Naive thymus-derived CD8-positive, alpha-beta T cell (primary cell): ENCODE measurements around the gene CTNNBL1. TPM values are rescaled to one million over a fixed set of nuclear protein-coding genes. Genes with fewer than 3 reads are reported as not detected.
"Not testable (repeated sequence)": the region's sequence is repeated elsewhere in the genome, so short reads cannot be mapped to it uniquely, and the experiment has no call there.

Experiments used
- ATAC-seq, 2 donors: fragments of 150-1000 bp; cut with Tn5 transposase in 1 of 2; sonication (Bioruptor Pico), chemical (Tn5 transposase) in 1 of 2; 1 replicate in 1 of 2; 2 replicates in 1 of 2; pipeline ENCODE4 v1.10.0; 2021; ENCODE audit warnings: mild to moderate bottlenecking in 2 of 2, moderate library complexity in 2 of 2
- POLR2A ChIA-PET: fragments of 350-600 bp; sonication (Branson Sonifier 250); formaldehyde crosslinking; loops from one replicate; lab custom pipeline; 2021; ENCODE audit warnings: antibody characterized with exemption; lab: Charles Lee
- DNase-seq, 10 donors: peaks; one replicate each; pipeline versions ENCODE4 v3.0.0 to v3.0.0-alpha.2; 2020 to 2022
- H3K27ac Mint-ChIP-seq, 10 donors: one replicate each; pipeline ENCODE4 v1.8.0; 2020 to 2022; ENCODE audit warnings: mild to moderate bottlenecking in 10 of 10, mixed read lengths in 10 of 10, moderate library complexity in 4 of 10, inconsistent platforms in 1 of 10
- H3K27me3 Mint-ChIP-seq, 5 donors: one replicate each; pipeline ENCODE4 v1.8.0; 2021 to 2022; ENCODE audit warnings: mixed read lengths in 5 of 5
- H3K36me3 Mint-ChIP-seq, 3 donors: one replicate each; pipeline ENCODE4 v1.8.0; 2020 to 2022; ENCODE audit warnings: mixed read lengths in 3 of 3, mild to moderate bottlenecking in 2 of 3, inconsistent platforms in 1 of 3
- H3K4me1 Mint-ChIP-seq, 4 donors: one replicate each; pipeline ENCODE4 v1.8.0; 2021 to 2022; ENCODE audit warnings: mixed read lengths in 4 of 4
- H3K4me3 Mint-ChIP-seq, 10 donors: one replicate each; pipeline ENCODE4 v1.8.0; 2020 to 2022; ENCODE audit warnings: mild to moderate bottlenecking in 10 of 10, mixed read lengths in 10 of 10, moderate library complexity in 6 of 10, inconsistent platforms in 1 of 10
- H3K9me3 Mint-ChIP-seq, 9 donors: one replicate each; pipeline ENCODE4 v1.8.0; 2020 to 2022; ENCODE audit warnings: mixed read lengths in 9 of 9, mild to moderate bottlenecking in 3 of 9, inconsistent platforms in 1 of 9, moderate library complexity in 1 of 9
- polyA plus RNA-seq, 3 donors: library from polyadenylated mRNA; unstranded; fragments of 300-500 nt; fragmentation: Illumina TruSeq; gene quantifications; one replicate each; pipeline ENCODE4 v1.2.3, GENCODE V29; 2021
- total RNA-seq, 8 experiments: library from RNA in 2 of 8; stranded (reverse) in 2 of 8; gene quantifications; one replicate each; pipeline ENCODE4 v1.2.3 and lab custom pipeline; 2021 to 2026

Gene CTNNBL1
- total RNA-seq (10 to 100 TPM; 46.9 to 47.5 TPM), polyA plus RNA-seq (10 to 100 TPM; 85.1 to 95.8 (median 90.3) TPM), total RNA-seq (lab: John Stamatoyannopoulos, UW) (34.5 to 65.0 (median 38.1) reads per million in 6 experiments)

DNA sequence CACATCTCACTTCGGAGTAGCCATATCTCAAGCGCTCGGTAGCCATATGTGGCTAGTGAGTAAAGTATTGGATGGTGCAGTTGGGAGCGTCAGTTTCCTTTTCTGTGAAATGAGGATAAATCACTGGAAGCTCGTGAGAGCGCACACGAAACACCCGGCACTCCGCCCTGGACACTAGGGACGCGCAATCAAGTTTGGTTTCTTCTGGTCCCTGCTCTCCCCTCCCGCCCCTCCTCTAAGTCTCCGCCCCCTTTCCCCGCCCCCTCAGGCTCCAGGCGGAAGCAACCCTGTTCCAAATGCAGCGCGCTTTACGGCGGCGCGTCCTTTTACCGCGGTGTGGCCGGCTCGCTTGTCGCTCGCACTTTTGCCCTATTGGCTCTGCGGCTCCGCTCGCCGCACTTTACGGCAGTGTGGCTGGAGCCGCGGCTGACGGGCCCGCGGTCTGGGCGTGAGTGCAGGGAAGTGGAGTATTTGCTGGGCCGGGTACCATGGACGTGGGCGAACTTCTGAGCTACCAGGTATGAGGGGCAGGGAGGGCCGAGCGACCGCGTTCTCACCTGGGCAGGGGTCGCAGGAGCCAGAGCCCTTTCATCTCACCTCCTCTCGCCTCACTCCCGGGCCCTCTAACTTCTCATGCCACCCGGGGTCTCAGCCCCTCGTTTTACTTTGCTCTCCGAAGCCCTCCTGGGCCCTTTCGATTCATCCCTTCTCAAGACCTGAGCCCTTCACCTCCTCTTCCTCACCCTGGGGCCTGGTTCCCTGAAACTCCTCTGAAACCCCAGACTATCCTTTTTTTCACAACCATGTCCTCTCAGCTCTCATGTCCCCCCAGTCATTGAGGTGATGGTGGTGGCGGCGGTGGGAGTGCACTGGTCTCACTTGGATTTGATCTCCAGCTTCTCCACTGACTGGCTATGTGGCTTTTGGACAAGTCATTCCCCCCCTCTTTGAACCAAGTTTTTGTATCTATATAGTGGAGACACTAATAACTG, at the start of gene CTNNBL1:
TSS of gene CTNNBL1 (plus strand) at position 396 of the 992 bp plus-strand sequence. CDS start at position 489, 93 bp downstream.
- H3K36me3 Mint-ChIP-seq = peaks cover 0 to 22% (median 0%) of the 10 kb centered on the region in 3 donors
- H3K4me1 Mint-ChIP-seq = peaks cover 22 to 44% (median 37%) of the 10 kb centered on the region in 4 donors
- H3K27ac Mint-ChIP-seq = peak within 1 kb of the TSS; percentile 86 to 98 (median 94)
- H3K27me3 Mint-ChIP-seq = peaks cover 4 to 23% (median 15%) of the 10 kb centered on the region in 5 donors
- DNase-seq (peak; percentile 90 to 97 (median 93)), ATAC-seq (peak; percentile 95 to 97)
- POLR2A ChIA-PET = no interaction called here
- H3K9me3 Mint-ChIP-seq = no peaks in the 10 kb centered on the region
- peak within 1 kb of the TSS; percentile 90 to 99 (median 97) for H3K4me3 Mint-ChIP-seq

GRCh38 chr20:37644605-37645004, 49.2 kb upstream of the CTNNBL1 start:
- no peak overlapping the region for H3K27ac Mint-ChIP-seq
- no peaks in the 10 kb centered on the region for H3K9me3 Mint-ChIP-seq
- POLR2A ChIA-PET = no interaction called here
- no peaks in the 10 kb centered on the region for H3K36me3 Mint-ChIP-seq
- ATAC-seq (no peak), DNase-seq (no peak)
- H3K27me3 Mint-ChIP-seq = peaks cover 30 to 76% (median 55%) of the 10 kb centered on the region in 5 donors
- H3K4me3 Mint-ChIP-seq = no peak overlapping the region
- H3K4me1 Mint-ChIP-seq = no peaks in the 10 kb centered on the region

DNA sequence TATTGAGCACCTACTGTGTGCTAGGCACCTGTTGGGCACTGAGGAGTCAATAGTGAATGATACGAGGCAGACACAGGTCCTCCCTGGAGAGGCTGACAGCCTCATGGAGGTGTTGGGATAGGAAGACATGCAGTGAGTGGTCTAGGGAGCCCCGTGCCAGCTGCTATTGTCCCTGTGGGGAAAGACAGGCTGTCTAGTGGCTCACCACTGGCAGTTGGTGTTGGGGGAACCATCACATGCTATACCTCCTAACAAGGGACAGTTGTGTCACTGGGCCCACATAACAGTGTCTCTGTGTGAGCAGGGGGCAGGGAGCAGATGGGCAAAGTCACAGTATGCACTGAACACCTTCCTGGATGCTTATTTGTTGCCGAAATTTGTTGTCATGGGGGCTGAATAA, 45.9 kb upstream of the CTNNBL1 start:
- no peaks in the 10 kb centered on the region for H3K4me1 Mint-ChIP-seq
- POLR2A ChIA-PET = no interaction called here
- no peak overlapping the region for H3K4me3 Mint-ChIP-seq
- no peak overlapping the region for H3K27ac Mint-ChIP-seq
- ATAC-seq (no peak), DNase-seq (no peak)
- no peaks in the 10 kb centered on the region for H3K9me3 Mint-ChIP-seq
- peaks cover 15 to 70% (median 38%) of the 10 kb centered on the region in 5 donors for H3K27me3 Mint-ChIP-seq
- no peaks in the 10 kb centered on the region for H3K36me3 Mint-ChIP-seq

DNA sequence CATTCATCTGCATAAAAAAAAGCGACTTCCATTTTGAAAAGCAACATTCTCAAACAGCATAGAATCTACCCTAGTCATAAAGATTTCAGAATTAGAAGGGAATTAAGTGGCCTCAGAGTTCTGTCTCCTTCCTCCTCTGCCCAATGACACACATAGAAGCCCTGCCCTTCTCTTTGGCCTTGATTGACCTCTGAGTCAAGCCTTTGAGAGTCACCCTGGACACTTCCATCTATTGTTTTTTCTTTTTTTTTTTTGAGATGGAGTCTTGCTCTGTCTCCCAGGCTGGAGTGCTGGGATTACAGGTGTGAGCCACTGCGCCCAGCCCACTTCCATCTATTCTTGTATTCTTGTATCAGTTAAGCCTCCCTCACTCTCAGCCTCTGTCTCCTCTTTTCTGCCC, 44.8 kb upstream of the CTNNBL1 start:
- no peaks in the 10 kb centered on the region for H3K9me3 Mint-ChIP-seq
- H3K36me3 Mint-ChIP-seq = no peaks in the 10 kb centered on the region
- H3K4me1 Mint-ChIP-seq = no peaks in the 10 kb centered on the region
- H3K4me3 Mint-ChIP-seq = no peak overlapping the region
- H3K27me3 Mint-ChIP-seq = peaks cover 13 to 61% (median 33%) of the 10 kb centered on the region in 5 donors
- no peak overlapping the region for H3K27ac Mint-ChIP-seq
- no peak for DNase-seq
- POLR2A ChIA-PET = no interaction called here
- ATAC-seq = no peak

DNA sequence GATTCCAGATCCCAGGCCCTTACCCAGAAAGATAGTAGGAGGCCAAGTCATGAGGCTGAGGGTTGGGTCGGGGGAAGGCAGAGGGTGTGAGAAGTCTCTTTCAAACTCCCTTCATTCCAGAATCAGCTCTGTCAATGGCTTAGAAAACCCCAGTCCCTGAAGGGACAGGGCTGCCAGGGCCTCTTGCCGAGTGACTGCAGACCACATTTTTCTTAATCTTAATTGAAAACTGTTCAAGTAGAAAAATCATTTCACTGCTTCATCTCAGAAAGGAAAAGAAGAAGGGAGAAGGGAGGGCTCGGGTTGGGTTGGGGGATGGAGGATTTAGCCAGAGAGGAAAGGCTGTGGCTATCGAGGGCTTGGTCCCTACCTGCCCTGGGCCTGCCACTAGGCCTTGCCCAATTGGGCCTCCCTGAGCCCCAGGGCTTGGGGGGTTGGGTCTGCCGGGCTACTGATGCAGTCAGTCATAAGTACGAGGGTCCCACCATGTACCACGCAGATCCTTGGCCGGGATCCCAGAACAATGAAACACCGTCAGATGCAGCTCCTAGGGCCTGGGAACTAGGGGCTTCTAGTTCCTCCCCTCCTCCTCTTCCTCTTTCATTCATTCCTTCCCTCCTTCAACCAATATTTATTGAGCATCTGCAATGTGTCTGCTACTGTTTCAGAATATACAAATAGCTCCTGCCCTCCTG, 44.0 kb upstream of the CTNNBL1 start:
- Mint-ChIP-seq H3K27me3 (peaks cover 11 to 58% (median 29%) of the 10 kb centered on the region in 5 donors), H3K27ac (peak overlapping the region in 1 of 10 donors; percentile 40), H3K9me3 (no peaks in the 10 kb centered on the region), H3K36me3 (no peaks in the 10 kb centered on the region), H3K4me1 (no peaks in the 10 kb centered on the region), H3K4me3 (no peak overlapping the region)
- no peak for ATAC-seq
- no peak for DNase-seq
- POLR2A ChIA-PET = no interaction called here

GRCh38 chr20:37650661-37651060, 43.2 kb upstream of the CTNNBL1 start:
- DNase-seq = no peak
- POLR2A ChIA-PET = no interaction called here
- no peaks in the 10 kb centered on the region for H3K4me1 Mint-ChIP-seq
- no peak for ATAC-seq
- no peak overlapping the region for H3K4me3 Mint-ChIP-seq
- H3K36me3 Mint-ChIP-seq = no peaks in the 10 kb centered on the region
- H3K27me3 Mint-ChIP-seq = peaks cover 6 to 50% (median 24%) of the 10 kb centered on the region in 5 donors
- H3K27ac Mint-ChIP-seq = no peak overlapping the region
- no peaks in the 10 kb centered on the region for H3K9me3 Mint-ChIP-seq

DNA sequence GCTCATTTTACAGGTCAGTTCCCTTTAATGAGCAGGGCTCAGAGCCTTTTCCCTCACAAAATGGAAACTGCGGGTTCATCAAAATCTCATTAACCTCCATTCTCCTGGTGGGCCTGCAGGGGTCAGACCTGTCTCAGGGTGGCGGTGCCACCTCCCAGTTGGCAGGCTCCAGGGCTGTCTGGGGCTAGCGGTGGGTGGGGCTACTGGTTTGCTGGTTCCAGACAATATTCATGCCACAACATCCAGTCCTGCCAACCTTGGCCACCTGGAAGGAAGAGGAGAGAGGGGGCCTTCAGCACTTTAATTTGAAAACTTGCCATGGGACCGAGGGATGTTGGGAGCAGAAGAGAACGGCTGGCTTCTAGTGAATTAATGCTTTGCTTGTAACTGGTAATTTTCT, 41.9 kb upstream of the CTNNBL1 start:
- no peaks in the 10 kb centered on the region for H3K36me3 Mint-ChIP-seq
- no peaks in the 10 kb centered on the region for H3K9me3 Mint-ChIP-seq
- peak in 3 of 10 donors; percentile 2 to 9 (median 9) for DNase-seq
- H3K4me3 Mint-ChIP-seq = no peak overlapping the region
- H3K4me1 Mint-ChIP-seq = no peaks in the 10 kb centered on the region
- H3K27ac Mint-ChIP-seq = peak overlapping the region in 1 of 10 donors; percentile 13
- peaks cover 9 to 52% (median 20%) of the 10 kb centered on the region in 5 donors for H3K27me3 Mint-ChIP-seq
- POLR2A ChIA-PET = no interaction called here
- peak in 1 of 2 donors; percentile 60 for ATAC-seq

- DNase-seq (no peak), ATAC-seq (no peak)
- Mint-ChIP-seq H3K4me1 (no peaks in the 10 kb centered on the region), H3K36me3 (no peaks in the 10 kb centered on the region), H3K4me3 (no peak overlapping the region), H3K27me3 (peaks cover 6 to 35% (median 13%) of the 10 kb centered on the region in 5 donors), H3K9me3 (no peaks in the 10 kb centered on the region), H3K27ac (no peak overlapping the region)
- POLR2A ChIA-PET = no interaction called here
Observed at GRCh38 chr20:37656945-37657344, 36.9 kb upstream of the CTNNBL1 start.

DNA sequence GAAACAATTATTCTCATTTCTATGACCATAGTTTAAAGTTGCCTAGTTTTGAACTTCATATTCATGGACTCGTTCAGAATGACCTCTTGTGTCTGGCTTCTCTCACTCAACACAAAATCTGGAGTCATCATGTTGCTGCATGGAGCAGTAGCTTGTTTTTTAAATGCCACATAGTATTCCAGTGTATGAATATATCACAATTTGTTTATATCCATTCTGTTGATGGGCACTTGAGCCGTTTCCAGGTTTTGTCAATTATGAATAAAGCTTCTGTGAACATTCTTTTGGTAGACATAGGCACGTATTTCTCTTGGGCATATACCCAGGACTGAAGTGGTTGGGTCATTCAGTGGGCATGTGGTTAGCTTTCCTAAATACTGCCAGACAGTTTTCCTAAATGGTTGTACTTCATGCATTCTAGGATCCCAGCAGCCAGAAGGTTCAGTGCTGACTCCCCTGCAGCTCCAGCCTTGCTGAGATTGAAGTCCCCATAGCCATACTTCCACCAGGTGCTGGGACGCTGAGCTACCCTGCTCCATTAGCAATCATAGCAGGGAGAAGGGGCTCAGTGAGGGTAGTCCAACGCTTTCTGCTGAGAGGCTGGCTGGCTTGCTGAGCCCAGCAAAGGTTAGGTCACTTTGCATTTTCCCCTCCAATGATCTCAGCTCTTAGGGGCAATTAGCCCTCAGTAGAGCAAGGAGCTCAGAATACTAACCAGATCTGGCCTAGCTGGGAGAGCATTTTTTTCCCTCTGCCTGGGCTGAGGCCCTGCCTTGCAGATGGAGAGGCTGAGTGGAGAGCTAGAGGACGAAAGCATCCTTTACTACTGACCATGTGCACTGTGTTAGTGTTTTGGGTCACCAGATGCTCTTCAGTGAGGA, 35.7 kb upstream of the CTNNBL1 start:
- DNase-seq (no peak), ATAC-seq (no peak)
- POLR2A ChIA-PET = no interaction called here
- no peak overlapping the region for H3K4me3 Mint-ChIP-seq
- no peaks in the 10 kb centered on the region for H3K9me3 Mint-ChIP-seq
- H3K27me3 Mint-ChIP-seq = peaks cover 6 to 28% (median 15%) of the 10 kb centered on the region in 5 donors
- no peaks in the 10 kb centered on the region for H3K36me3 Mint-ChIP-seq
- H3K27ac Mint-ChIP-seq = no peak overlapping the region
- no peaks in the 10 kb centered on the region for H3K4me1 Mint-ChIP-seq

DNA sequence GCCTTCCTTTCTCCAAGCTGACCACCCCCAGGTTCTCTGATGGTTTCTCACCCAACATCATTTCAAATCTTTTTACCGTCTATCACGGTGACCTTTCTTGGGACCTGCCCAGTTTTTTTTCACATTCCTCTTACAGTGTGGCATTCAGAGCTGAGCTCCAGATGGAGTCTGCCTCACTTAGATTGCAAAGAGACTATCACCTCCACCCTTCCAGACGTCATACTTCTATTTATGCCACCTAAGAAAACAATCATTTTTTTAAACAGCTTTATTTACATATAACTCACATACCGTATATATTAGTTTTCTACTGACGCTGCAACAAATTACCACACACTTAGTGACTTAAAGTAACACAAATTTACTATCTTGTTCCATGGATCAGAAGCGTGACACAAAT, 32.3 kb upstream of the CTNNBL1 start:
- H3K27ac Mint-ChIP-seq = no peak overlapping the region
- H3K9me3 Mint-ChIP-seq = peaks cover 0 to 17% (median 11%) of the 10 kb centered on the region in 9 donors
- H3K4me1 Mint-ChIP-seq = no peaks in the 10 kb centered on the region
- ATAC-seq (no peak), DNase-seq (no peak)
- H3K4me3 Mint-ChIP-seq = no peak overlapping the region
- POLR2A ChIA-PET = no interaction called here
- H3K36me3 Mint-ChIP-seq = peaks cover 0 to 11% (median 3%) of the 10 kb centered on the region in 3 donors
- H3K27me3 Mint-ChIP-seq = peaks cover 2 to 37% (median 17%) of the 10 kb centered on the region in 5 donors

DNA sequence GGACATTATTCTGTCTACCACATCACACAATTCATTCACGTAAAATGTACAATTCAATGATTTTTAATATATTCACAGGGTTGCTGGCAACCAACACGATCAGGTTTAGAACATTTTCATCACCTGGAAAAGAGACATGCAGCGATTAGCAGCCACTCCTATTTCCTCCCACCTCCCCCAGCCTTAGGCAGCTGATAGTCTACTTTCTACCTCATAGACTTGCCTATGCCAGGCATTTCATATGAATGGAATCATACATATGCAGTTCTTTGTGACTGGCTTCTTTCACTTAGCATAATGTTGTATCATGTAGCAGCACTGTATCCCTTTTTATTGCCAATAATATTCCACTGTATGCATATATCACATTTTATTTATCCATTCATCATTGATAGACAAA, 31.5 kb upstream of the CTNNBL1 start:
- Mint-ChIP-seq H3K4me1 (no peaks in the 10 kb centered on the region), H3K4me3 (no peak overlapping the region), H3K36me3 (peaks cover 0 to 11% (median 3%) of the 10 kb centered on the region in 3 donors), H3K27ac (no peak overlapping the region), H3K27me3 (peaks cover 2 to 30% (median 12%) of the 10 kb centered on the region in 5 donors), H3K9me3 (peaks cover 0 to 24% (median 12%) of the 10 kb centered on the region in 9 donors)
- POLR2A ChIA-PET = no interaction called here
- DNase-seq = no peak
- no peak for ATAC-seq

GRCh38 chr20:37664595-37664994, 29.2 kb upstream of the CTNNBL1 start:
- ATAC-seq, H3K27ac Mint-ChIP-seq, H3K4me3 Mint-ChIP-seq, POLR2A ChIA-PET, H3K4me1 Mint-ChIP-seq, DNase-seq: not testable (repeated sequence)
- Mint-ChIP-seq H3K9me3 (peaks cover 0 to 24% (median 12%) of the 10 kb centered on the region in 9 donors), H3K27me3 (peaks cover 8 to 31% (median 12%) of the 10 kb centered on the region in 5 donors), H3K36me3 (peaks cover 0 to 11% (median 3%) of the 10 kb centered on the region in 3 donors)
